Uterus (tissue), 2 donors: ENCODE measurements around the gene PTCRA.

Source experiments
- CTCF ChIP-seq, 4 experiments: fragments of 200-600 bp in 2 of 4; fragments of 450-650 bp in 2 of 4; sonication (generic) in 2 of 4; IDR thresholded peaks; one replicate each; pipeline ENCODE4 v1.5.1; 2016 to 2019; ENCODE audit warnings: antibody characterized with exemption in 4 of 4, mild to moderate bottlenecking in 2 of 4, moderate library complexity in 1 of 4
- POLR2A ChIP-seq, 2 donors: fragments of 450-650 bp; IDR thresholded peaks; one replicate each; pipeline ENCODE4 v1.6.1; 2016; ENCODE audit warnings: antibody characterized with exemption in 2 of 2, mild to moderate bottlenecking in 1 of 2, moderate library complexity in 1 of 2

- TF ChIP-seq CTCF (IDR thresholded peaks at IDR 0.05) (no peak), POLR2A (IDR thresholded peaks at IDR 0.05) (no peak)
Measured at GRCh38 chr6:42925248-42925857, 9.5 kb downstream of the PTCRA start.
